AG04449 (cell line): ENCODE measurements around the gene KRTAP9-3.
"Not testable (repeated sequence)": the region's sequence is repeated elsewhere in the genome, so short reads cannot be mapped to it uniquely, and the experiment has no call there.

ENCODE experiments used
- CTCF ChIA-PET: fragments of 350-600 bp; formaldehyde crosslinking; extraction: SDS; loops from one replicate; lab custom pipeline; 2021; ENCODE audit warnings: antibody characterized with exemption; lab: Yijun Ruan, JAX
- POLR2A ChIA-PET: fragments of 400-600, 350-600 bp; formaldehyde crosslinking; extraction: SDS; loops from one replicate; lab custom pipeline; 2020; ENCODE audit warnings: antibody characterized with exemption, inconsistent platforms; lab: Yijun Ruan, JAX
- DNase-seq: peaks from one replicate; pipeline ENCODE4 v3.0.0-alpha.2; 2010; ENCODE audit warnings: low read depth, low spot score
- H3K4me3 ChIP-seq: 2 replicates; pipeline ENCODE4 v1.5.1; 2011; ENCODE audit warnings: low read depth, mild to moderate bottlenecking, control low read depth, low read length
- TF ChIP-seq, protein P1 (sequence below): IDR thresholded peaks from one replicate; pipeline ENCODE4 v1.5.1; 2011; ENCODE audit warnings: mild to moderate bottlenecking, moderate library complexity, low read length, control low read depth, inconsistent platforms; ENCODE audit not compliant: insufficient read depth; ENCODE audit errors: missing control alignments

KRTAP9-3 gene

DNA sequence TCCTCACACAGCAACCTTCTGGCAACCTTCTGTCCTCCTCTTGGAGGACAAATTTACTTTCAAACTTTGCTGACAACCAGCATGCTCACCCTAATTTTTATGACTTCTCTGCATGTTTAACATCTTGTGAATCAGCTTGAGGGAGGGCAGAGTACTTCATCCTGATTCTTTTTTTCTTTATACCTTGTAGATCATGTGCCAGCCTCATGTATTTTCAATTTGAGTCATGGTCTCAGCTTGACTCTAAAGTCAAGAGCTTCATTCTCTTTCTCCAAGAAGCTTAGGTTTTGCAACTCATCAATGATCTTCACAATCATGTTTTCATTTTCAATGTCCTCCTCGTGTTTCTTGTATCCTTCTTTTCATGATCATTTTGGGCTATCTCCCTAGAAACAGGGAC is 39.6 kb downstream of the KRTAP9-3 start:
- ChIA-PET CTCF (interaction anchor here (1.3 kb wide), 1 partner anchor 11 kb away, joined by 3 read pairs; no protein-coding TSS in a partner anchor), POLR2A (no interaction called here)
- no peak overlapping the region for H3K4me3 ChIP-seq
- no peak for DNase-seq
- TF ChIP-seq, protein P1, sequence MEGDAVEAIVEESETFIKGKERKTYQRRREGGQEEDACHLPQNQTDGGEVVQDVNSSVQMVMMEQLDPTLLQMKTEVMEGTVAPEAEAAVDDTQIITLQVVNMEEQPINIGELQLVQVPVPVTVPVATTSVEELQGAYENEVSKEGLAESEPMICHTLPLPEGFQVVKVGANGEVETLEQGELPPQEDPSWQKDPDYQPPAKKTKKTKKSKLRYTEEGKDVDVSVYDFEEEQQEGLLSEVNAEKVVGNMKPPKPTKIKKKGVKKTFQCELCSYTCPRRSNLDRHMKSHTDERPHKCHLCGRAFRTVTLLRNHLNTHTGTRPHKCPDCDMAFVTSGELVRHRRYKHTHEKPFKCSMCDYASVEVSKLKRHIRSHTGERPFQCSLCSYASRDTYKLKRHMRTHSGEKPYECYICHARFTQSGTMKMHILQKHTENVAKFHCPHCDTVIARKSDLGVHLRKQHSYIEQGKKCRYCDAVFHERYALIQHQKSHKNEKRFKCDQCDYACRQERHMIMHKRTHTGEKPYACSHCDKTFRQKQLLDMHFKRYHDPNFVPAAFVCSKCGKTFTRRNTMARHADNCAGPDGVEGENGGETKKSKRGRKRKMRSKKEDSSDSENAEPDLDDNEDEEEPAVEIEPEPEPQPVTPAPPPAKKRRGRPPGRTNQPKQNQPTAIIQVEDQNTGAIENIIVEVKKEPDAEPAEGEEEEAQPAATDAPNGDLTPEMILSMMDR = no peak

DNA sequence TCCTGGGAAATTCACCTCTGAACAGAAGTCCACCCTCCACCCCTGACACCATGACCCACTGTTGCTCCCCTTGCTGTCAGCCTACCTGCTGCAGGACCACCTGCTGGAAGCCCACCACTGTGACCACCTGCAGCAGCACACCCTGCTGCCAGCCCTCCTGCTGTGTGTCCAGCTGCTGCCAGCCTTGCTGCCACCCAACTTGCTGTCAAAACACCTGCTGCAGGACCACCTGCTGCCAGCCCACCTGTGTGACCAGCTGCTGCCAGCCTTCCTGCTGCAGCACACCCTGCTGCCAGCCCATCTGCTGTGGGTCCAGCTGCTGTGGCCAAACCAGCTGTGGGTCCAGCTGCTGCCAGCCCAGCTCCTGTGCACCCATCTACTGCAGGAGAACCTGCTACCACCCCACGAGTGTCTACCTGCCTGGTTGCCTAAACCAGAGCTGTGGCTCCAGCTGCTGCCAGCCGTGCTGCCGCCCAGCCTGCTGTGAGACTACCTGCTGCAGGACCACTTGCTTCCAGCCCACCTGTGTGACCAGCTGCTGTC is 43.5 kb downstream of the KRTAP9-3 start, which contains the start of gene KRTAP9-7:
Gene KRTAP9-7, plus strand, starts transcription at position 51 of the 543 bp plus-strand sequence. Its CDS starts 0 bp downstream, at position 51.
- POLR2A ChIA-PET, H3K4me3 ChIP-seq, DNase-seq: not testable (repeated sequence)
- CTCF ChIA-PET = interaction anchor here (1.9 kb wide), 1 partner anchor 10 kb away, joined by 4 read pairs; no protein-coding TSS in a partner anchor

GRCh38 chr17:41278176-41278955 is 46.1 kb downstream of the KRTAP9-3 start:
- CTCF ChIA-PET = interaction anchor here (1.2 kb wide), 1 partner anchor 44 kb away, joined by 5 read pairs; no protein-coding TSS in a partner anchor
- no peak for DNase-seq
- POLR2A ChIA-PET = no interaction called here
- TF ChIP-seq, protein P1 = no peak
- no peak overlapping the region for H3K4me3 ChIP-seq
